DMS79 (cell line): ENCODE measurements around the gene THOC1.
"Not testable (repeated sequence)": the region's sequence is repeated elsewhere in the genome, so short reads cannot be mapped to it uniquely, and the experiment has no call there.

Experiments used
- DNase-seq: peaks from one replicate; lab custom pipeline; 2025; lab: John Stamatoyannopoulos, UW

THOC1 gene, protein sequence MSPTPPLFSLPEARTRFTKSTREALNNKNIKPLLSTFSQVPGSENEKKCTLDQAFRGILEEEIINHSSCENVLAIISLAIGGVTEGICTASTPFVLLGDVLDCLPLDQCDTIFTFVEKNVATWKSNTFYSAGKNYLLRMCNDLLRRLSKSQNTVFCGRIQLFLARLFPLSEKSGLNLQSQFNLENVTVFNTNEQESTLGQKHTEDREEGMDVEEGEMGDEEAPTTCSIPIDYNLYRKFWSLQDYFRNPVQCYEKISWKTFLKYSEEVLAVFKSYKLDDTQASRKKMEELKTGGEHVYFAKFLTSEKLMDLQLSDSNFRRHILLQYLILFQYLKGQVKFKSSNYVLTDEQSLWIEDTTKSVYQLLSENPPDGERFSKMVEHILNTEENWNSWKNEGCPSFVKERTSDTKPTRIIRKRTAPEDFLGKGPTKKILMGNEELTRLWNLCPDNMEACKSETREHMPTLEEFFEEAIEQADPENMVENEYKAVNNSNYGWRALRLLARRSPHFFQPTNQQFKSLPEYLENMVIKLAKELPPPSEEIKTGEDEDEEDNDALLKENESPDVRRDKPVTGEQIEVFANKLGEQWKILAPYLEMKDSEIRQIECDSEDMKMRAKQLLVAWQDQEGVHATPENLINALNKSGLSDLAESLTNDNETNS

DNA sequence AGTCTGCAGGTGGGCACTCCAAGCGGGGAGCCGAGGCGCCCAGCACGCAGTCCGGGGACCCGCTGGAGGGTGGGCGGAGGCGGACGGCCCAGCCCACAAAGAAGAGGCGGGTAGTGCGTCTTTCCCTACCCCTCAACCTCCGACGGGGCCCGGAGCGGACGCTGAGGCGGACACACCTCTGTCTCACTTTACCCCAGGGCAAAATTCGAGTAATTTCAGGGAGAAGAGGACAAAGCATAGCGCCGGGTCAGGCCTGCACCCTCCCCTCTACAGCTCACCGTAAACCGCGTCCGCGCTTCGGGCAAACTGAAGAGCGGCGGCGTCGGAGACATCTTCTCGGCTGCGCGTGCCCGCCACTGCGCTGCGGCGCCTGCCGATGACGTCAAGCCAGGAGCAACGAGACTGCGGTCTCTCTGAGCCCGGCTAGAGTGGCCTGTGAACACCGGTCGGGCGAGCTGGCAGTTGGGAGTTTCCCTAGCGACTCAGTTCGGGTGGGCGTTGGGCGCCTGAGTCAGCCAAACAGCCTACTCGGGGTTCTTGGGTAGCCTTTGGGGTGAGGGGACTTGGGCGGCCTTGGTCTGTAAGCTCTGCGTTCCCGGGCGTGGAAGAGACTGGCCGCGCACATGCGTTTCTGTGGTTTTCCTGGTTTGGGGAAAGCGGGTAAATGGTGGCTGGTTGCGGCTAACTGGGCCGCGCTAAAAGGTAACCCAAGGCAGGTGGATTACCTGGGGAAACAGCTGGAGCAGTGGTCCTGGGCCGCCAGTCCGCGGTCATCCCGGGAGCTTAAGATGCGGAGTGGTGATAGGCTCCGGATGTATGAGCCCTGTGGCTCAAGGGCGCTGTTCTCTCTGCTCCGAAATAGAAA lies at the start of gene THOC1:
THOC1 (minus strand) TSS at position 360 of the 865 bp plus-strand sequence; CDS start at position 332, 28 bp downstream.
- peak; percentile 77 for DNase-seq

DNA sequence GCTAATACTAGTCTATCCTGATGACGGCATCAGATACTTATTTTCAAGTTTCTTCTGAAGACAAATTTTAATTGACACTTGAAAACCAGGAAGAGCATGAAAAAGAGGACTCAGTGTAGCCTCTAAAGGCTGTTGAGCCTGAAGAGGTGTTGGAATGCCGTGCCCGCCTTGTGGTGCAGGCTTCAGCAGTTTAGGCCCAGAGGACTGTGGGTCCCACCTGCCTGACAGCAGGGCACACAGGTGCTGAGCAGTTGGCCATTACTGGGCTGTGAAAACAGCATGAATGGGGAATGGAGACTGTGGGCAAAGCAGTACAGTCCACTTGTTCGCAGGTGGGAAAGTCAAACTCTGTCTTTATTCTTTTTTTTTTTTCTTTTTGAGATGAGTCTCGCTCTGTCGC lies 49.8 kb upstream of the THOC1 start:
- peak; percentile 88 for DNase-seq

DNA sequence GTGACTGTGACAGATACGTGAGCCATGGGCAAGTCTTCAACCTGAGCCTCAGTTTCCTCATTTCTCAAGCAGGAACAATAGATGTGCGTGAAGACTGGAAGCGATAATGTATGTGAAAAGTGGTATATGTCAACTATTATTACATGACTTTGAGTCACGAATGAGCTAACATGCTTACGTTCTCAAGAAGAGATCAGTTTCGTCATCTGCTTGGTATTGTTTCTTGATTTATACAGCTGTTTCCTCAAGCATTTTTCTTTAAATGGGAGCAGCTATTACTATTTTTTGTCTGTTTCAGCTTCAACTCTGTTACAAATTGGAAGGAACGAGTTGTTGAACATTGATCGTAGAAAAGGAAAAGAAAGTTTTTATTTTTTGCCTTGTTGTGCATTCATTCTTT lies 48.5 kb upstream of the THOC1 start:
- DNase-seq: no peak

DNA sequence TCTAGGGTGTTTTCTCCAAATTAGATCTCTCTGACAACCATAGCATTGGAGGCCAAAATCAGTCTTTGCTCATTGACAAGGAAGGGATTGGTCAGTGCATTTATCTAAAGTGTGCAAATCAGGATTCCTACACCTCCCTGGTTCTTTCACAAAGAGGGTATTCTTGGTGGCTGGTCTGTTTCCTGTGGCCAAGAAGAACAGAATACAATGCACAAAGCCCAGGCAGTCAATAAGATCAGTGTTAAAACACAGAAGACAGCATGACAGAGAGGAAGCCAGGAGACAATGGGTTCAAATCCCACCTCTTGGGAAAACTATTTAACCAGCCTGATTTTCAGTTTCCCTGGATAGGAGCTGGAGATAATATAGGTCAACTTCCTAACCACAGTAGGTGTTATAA lies 46.1 kb upstream of the THOC1 start:
- no peak for DNase-seq

DNA sequence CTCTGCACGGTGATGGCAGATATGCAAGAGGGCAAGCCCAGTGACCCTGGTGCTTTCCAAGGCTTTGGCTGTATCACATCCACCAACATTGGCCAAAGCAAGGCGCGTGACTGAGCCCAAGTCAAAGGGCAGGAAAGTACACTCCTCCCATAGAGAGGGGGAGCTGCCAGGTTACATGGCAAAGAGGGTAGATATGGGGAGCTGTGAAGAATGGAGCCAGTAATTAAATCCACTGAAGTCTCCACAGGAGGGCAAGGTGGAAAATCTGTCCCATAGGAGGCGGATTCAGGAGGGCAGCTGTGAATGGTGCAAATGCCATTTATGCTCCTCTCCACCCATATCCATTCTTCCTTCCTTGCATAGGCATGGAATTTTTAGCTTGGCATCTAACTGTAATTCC lies 44.6 kb upstream of the THOC1 start:
- DNase-seq: no peak

DNA sequence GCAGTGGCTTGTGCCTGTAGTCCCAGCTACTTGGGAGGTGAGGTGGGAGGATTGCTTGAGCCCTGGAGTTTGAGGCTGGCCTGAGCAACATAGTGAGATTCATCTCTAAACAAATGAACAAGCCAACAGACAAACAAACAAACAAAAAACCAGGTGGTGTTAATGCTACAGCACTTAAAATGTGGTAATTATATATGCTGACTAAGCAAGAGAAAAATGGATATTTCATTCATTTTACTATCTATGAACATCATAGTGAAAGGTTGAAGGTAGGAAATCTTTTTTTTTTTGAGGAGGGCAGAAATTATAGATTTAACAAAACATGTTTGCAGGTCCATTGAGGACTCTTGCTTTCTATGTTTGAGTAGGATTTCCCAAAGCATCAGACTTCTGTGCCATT lies 42.2 kb upstream of the THOC1 start:
- no peak for DNase-seq

DNA sequence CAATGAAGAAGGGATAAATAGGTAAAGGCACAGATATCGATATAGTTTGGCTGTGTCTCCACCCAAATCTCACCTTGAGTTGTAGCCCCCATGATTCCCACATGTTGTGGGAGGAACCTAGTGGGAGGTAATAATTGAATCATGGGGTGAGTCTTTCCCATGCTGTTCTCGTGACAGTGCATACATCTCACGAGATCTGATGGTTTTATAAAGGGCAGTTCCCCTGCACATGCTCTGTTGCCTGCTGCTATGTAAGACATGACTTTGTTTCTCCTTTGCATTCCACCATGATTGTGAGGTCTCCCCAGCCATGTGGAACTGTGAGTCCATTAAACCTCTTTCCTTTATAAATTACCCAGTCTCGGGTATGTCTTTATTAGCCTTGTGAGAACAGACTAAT lies 40.2 kb upstream of the THOC1 start:
- DNase-seq: not testable (repeated sequence)

DNA sequence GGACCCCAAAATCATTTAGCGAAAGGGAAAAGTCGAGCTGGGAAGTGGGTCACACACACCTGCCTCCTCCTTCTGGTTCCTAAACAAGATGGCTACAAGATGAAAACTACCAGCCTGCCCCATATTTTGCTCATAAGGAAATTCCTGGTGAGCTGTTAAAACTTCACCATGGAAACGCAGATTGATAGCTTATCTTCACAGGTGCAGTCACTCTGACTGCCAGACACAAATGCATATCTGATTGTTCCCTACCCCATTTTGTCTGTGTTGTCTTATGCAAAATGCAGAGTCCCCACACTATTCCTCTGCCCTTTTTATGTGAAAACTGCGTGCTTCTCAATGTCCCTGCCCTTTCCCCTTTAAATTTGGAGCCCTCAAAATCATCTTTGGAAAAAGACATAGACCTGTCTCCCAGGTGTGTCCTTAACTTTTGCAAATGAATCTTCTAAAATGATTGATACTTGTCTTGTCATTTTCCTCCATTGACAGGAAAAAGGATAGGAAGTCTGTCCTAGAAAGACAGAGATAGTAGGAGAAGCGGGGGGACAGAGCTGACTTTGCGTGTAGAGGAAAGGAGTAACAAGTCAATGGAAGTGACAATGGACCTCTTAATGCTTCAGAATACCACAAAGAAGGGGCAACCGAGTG lies 38.9 kb upstream of the THOC1 start:
- no peak for DNase-seq

DNA sequence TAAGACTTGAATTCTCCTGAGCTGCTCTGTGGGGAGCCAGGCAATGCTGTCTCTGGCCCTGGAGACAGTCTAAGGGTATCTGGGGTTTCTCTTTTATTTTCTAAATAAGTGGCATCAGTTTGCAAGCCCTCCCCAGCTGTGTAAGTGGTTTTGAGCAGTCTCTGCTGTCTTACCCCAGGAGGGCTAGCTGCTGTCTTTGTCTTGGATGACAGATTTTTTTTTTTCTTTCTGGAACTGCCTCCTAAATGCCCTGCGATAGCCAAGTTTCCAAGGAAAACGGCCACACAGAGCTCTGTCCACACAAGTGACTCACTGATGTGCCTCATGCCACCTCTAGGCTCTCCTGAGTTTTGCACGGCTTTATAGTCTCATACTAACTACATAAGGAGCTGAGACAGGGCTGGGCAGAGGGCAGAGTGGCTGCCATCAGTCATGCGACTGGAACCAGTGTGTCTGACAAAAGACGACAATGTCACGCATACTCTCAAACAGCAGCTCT lies 37.2 kb upstream of the THOC1 start:
- no peak for DNase-seq

DNA sequence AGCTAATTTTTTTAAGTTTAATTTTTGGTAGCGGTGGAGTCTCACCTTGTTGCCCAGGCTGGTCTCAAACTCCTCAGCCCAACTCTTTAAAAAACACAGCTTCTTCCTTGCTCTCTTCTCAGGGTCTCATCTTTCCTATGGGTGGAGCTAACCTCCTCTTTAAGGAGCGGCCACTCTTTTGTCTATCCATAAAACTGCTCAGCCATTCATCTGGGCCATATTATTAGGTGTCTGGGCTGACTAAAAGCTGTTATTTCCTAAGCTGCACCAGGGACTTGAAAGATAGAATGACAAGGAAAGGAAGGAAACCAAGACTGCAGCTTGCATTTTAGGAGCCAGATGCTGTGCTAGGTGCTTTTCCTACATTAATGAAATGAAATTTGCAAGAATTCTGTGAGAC lies 35.8 kb upstream of the THOC1 start:
- no peak for DNase-seq

DNA sequence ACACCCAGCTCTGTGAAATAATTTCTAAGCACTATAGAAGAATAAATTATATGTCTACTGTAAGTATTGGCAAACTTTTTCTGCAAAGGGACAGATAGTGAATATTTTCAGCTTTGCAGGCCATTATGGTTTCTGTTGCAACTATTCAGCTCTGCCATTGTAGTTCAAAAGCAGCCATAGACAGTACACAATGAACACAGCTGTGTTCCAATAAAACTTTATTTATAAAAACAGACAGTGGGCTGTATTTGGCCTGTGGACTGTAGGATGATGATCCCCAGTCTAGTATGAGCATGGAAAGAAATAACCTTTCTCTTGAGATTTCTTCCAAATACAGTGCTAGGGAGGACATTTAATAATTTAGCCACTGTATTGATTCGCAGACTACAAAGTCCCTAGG lies 35.2 kb upstream of the THOC1 start:
- DNase-seq: no peak

DNA sequence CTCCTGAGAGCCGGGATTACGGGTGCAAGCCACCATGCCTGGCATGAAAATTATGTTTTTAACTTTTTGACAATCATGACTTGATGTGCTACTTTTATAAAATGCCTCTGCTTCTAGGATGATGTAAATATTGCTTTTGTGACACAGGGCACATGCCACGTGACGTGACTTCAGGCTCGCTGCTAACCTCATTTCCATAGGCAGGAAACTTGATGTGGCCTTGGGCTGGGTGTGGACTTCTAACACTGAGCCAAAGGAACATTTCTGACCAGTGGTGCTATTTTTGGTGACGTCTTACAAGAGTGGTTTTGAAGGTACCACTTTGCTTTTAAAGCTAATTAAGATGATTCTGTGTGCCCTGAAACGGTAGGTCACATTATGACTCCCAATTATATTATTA lies 34.2 kb upstream of the THOC1 start:
- no peak for DNase-seq

DNA sequence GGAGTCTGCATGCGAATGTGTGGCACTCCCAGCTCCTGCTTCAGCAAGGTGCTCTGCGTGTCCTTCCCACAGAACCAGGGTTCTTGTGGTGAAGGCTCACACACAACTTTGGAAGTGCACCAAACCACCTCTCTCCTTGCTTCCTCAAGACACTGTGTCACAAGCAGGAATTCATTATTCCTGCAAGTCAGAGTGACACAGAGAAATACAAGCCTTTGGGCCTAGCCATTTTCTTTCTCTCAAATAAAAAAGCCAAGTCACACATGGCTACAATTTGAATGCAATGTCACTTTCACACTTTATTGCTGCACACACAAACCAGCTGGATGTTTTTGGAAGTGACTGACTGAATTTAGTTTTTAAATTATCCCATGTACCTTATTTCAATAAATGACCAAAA lies 30.1 kb upstream of the THOC1 start:
- DNase-seq: no peak

DNA sequence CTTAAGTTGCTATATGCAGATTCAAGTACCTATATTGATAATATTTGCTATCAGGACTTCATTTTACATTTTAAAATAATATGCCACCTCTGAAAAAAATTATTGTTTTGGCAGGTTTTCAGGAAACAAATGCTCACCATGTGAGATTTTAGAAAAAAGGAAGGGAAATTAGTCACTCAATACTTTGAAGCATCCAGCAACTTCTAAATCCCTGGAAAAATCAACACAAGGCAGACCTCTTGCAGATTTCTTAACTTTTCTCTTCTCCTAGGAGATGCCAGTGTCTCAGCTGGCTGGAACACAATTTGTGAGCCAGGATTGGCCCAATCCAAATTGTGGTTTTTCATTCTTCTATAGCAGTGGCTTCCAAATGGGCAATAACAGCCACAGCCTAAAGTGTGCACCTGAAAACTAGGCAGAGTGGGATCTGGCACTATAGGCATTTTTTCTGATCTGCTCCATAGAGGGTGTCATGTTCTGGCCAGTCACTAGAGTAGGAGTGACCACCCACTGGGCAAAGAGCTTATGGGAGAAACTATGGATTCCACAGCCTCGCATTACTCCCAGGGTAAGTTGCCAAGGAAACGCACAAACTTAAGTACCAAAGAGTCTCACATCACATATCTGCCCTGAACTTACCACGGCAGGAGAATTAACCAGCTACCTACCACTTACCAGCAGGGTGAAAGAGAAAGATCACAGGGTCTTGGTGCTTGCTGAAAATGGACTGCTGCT lies 28.1 kb upstream of the THOC1 start:
- no peak for DNase-seq

DNA sequence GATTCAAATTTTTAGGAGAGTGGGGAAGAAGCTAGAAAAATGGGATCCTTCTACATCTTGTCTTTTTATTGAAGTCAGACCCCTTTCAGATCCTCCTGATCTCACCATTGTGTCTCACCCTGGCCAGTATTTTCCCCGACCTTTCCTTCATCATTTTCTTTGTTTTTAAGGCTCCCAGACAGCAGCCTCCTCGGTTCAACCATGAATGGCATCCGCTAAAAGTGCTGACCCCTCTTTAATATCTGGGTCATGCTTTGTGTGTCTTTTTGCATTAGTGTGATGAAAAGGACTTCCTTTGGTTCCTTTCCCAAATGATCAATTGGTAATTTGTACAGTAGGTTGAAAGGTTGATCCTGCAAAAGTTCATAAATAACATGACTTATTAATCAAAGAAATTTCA lies 26.7 kb upstream of the THOC1 start:
- no peak for DNase-seq

DNA sequence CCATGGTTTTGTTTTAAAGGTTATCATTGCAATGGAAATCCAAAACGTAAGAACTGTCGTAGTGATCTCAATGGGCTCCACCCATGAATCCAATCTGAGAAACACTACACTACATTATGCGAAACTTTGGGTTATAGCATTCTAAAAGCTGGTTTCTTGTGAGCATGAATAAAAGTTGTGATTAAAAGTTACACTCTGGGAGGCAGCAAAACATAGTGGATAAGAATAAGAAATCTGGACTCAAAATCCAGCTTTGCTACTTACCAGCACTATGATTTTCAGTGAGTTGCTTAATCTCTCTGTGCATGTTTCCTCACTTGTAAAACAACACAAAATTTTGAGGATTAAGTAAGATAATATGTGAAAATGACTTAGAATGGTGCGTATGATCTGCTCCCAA lies 25.7 kb upstream of the THOC1 start:
- no peak for DNase-seq

DNA sequence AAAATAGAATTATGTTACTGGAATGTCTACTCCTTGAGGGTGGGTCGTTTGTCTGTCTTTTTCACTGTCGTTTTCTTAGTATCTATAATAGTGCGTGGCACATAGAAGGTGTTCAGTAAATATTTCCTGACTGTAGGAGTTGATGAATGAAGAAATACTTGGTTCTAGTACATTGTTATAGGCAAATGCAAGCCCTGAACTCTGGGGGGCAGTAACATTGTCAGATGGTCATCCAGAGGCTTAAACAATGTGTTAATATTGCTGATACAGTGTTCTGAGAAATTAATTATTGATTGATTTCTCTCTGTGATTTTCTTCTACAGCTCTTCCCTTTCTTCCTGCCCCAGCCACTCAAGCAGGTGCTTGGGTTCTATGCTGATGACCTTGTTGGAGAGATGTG lies 24.4 kb upstream of the THOC1 start:
- no peak for DNase-seq

DNA sequence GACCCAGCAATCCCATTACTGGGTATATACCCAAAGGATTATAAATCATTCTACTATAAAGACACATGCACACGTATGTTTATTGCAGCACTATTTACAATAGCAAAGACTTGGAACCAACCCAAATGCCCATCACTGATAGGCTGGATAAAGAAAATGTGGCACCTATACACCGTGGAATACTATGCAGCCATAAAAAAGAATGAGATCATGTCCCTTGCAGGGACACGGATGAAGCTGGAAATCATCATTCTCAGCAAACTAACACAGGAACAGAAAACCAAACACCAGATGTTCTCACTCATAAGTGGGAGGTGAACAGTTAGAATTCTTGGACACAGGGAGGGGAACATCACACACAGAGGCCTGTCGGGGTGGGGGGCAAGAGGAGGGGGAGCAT lies 22.1 kb upstream of the THOC1 start:
- DNase-seq: not testable (repeated sequence)

DNA sequence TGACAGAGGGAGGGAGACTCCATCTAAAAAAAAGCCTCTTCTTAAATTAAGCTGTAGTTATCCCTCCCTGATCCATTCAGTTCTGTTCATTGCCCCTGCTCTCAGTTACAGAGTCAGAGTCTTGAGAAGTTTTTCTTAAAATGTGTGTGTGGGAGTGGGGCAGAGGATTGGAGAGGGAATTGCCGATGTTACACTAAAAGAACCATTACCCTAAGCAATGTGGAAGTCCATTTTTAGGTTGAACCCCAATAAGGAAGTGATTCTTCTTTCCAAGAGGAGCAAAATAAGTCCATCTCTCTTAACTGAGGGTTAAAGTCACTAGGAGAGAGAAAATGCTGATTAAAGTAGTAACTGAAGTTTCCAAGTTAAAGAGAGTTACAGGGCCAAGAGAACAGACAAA lies 21.2 kb upstream of the THOC1 start:
- DNase-seq: no peak

DNA sequence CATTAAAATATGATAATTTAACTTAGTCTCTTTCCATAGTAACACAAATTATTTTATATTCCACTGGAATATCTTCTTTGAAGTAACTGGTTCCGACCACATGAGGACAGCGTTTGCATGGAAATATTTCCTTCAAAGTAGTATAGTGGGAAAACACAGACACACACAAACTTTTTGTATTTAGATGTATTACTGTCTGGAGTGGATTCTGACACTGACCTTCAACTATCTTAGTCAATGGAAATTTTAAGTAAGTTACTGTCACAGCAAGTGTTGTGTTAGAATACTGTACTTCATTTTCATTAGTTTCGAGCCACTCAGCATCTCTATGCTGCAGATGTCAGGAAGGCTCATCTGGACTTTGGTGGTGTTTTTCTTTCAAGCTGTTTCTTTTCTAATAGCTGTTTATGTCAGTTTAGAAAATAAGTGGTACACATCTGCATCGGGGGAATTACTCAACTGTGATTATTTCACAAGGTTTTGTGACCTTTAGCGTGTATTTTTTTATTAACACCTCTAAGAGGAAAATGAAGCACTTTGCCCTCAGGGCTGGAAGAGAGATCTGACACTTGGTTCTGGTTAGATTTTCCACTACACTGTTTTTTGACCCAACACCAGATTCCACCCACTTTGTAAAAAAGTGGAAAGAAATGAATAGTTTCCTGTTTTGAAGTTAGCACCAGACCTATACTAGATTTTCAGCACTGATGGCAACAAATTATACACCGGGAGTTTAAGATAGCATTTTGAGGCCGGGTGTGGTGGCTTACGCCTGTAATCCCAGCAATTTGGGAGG lies 18.9 kb upstream of the THOC1 start:
- DNase-seq: no peak

DNA sequence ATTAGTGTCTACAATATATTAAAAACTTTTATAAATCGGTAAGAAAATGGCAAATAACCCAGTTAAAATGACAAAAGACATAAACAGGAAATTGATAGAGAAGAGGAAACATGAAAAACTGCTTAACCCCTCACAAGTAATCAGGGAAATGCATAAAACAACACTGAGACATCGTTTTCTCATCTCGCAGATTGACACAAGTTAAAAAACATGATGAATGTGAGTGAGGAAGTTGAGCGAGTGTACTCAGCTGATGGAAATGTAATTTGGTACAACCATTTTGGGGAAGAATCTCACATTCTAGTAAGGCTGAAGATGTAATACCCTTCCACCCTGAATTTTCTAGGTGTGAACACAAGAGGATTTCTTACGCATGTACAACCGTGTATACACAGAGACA lies 18.0 kb upstream of the THOC1 start:
- DNase-seq: no peak
